Astrocyte (in vitro differentiated cells and primary cell): ENCODE data around the gene VPS13A. TPM values are rescaled to one million over a fixed set of nuclear protein-coding genes. Genes with fewer than 3 reads are reported as not detected.

Experiments used
- DNase-seq: peaks from one replicate; pipeline ENCODE4 v3.0.0-alpha.2; 2010; ENCODE audit warnings: low read depth
- FAIRE-seq: peaks from 2 replicates; lab custom pipeline; 2011; peaks lifted over from hg19 to GRCh38; lab: Jason Lieb, UNC
- H2AFZ ChIP-seq: 2 replicates; pipeline ENCODE4 v1.6.0; 2012; ENCODE audit warnings: low read depth, low read length, inconsistent platforms
- H3K27ac ChIP-seq: 2 replicates; pipeline ENCODE4 v1.5.1; 2011; ENCODE audit warnings: low read depth, low read length, inconsistent platforms
- H3K27me3 ChIP-seq: 2 replicates; pipeline ENCODE4 v1.6.0; 2011; ENCODE audit warnings: low read length, inconsistent platforms; ENCODE audit not compliant: insufficient read depth
- H3K36me3 ChIP-seq: 2 replicates; pipeline ENCODE4 v1.5.1; 2011; ENCODE audit warnings: low read length, inconsistent platforms; ENCODE audit not compliant: insufficient read depth
- H3K4me1 ChIP-seq: 2 replicates; pipeline ENCODE4 v1.5.1; 2011; ENCODE audit warnings: low read length, inconsistent platforms; ENCODE audit not compliant: insufficient read depth
- H3K4me2 ChIP-seq: 2 replicates; pipeline ENCODE4 v1.6.0; 2012; ENCODE audit warnings: low read length, inconsistent platforms
- H3K4me3 ChIP-seq: 2 replicates; pipeline ENCODE4 v1.5.1; 2011; ENCODE audit warnings: low read depth, mild to moderate bottlenecking, low read length, inconsistent platforms; ENCODE audit not compliant: insufficient read depth
- H3K79me2 ChIP-seq: 2 replicates; pipeline ENCODE4 v1.6.0; 2012; ENCODE audit warnings: mild to moderate bottlenecking, low read length, inconsistent platforms; ENCODE audit not compliant: insufficient read depth
- H3K9ac ChIP-seq: 2 replicates; pipeline ENCODE4 v1.6.0; 2012; ENCODE audit warnings: mild to moderate bottlenecking, low read length, inconsistent platforms
- H3K9me3 ChIP-seq: 2 replicates; pipeline ENCODE4 v1.5.1; 2012; ENCODE audit warnings: low read depth, mild to moderate bottlenecking, low read length, inconsistent platforms; ENCODE audit not compliant: insufficient read depth
- H4K20me1 ChIP-seq: 2 replicates; pipeline ENCODE4 v1.6.0; 2012; ENCODE audit warnings: low read length, inconsistent platforms; ENCODE audit not compliant: insufficient read depth
- H3K27ac Mint-ChIP-seq: one replicate; pipeline ENCODE4 v1.8.0; 2021; ENCODE audit warnings: mild to moderate bottlenecking, mixed read lengths; ENCODE audit not compliant: unreplicated experiment
- H3K27me3 Mint-ChIP-seq: one replicate; pipeline ENCODE4 v1.8.0; 2021; ENCODE audit warnings: low read depth, mixed read lengths; ENCODE audit not compliant: unreplicated experiment
- H3K36me3 Mint-ChIP-seq: one replicate; pipeline ENCODE4 v1.8.0; 2021; ENCODE audit warnings: low read depth, mixed read lengths; ENCODE audit not compliant: unreplicated experiment
- H3K4me1 Mint-ChIP-seq: one replicate; pipeline ENCODE4 v1.8.0; 2021; ENCODE audit warnings: low read depth, mixed read lengths; ENCODE audit not compliant: unreplicated experiment
- H3K4me3 Mint-ChIP-seq: one replicate; pipeline ENCODE4 v1.8.0; 2021; ENCODE audit warnings: mild to moderate bottlenecking, moderate library complexity, mixed read lengths; ENCODE audit not compliant: unreplicated experiment
- H3K9me3 Mint-ChIP-seq: one replicate; pipeline ENCODE4 v1.8.0; 2021; ENCODE audit warnings: mild to moderate bottlenecking, mixed read lengths; ENCODE audit not compliant: unreplicated experiment
- CTCF ChIP-seq: IDR thresholded peaks from 2 replicates; pipeline ENCODE4 v1.5.1; 2011; ENCODE audit warnings: low read depth, mild to moderate bottlenecking, inconsistent platforms, low read length, moderate library complexity; ENCODE audit not compliant: insufficient read depth
- EZH2 ChIP-seq: IDR thresholded peaks from 2 replicates; pipeline ENCODE4 v1.6.1; 2012; ENCODE audit warnings: mild to moderate bottlenecking, low read length, inconsistent platforms; ENCODE audit not compliant: insufficient read depth
- total RNA-seq: library from RNA; stranded (reverse); gene quantifications from 2 replicates; pipeline ENCODE4 v1.2.1, GENCODE V29; 2021

The VPS13A gene
- total RNA-seq, 1 donor from 2014 or later = 34.9 TPM

DNA sequence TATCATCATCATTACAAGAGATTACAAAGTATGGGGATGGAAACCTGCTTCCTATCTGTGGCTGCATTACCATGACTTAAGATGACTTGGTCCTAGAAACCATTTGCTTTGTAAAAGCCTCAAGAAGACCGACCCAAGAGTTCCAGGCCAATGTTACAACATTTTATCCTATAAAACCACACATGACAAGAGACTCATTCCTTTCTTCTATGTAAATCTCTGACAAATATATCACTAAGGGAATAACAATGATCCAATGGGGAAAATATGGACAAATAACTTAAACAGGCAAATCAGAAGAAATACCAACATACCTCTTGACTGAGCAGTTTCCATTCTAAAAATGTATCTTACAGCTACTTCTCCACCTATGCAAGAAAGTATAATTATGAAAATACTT is 44.3 kb upstream of the VPS13A start:
- H3K27me3 ChIP-seq = no peaks in the 10 kb centered on the region
- H3K4me2 ChIP-seq = no peak overlapping the region
- no peaks in the 10 kb centered on the region for H3K9me3 ChIP-seq
- Mint-ChIP-seq H3K27ac (no peak overlapping the region), H3K36me3 (no peaks in the 10 kb centered on the region), H3K9me3 (no peaks in the 10 kb centered on the region), H3K27me3 (peaks cover 6% of the 10 kb centered on the region), H3K4me1 (no peaks in the 10 kb centered on the region), H3K4me3 (no peak overlapping the region)
- H3K79me2 ChIP-seq = no peaks in the 10 kb centered on the region
- no peak overlapping the region for H2AFZ ChIP-seq
- TF ChIP-seq EZH2 (no peak), CTCF (no peak)
- H3K4me3 ChIP-seq = no peak overlapping the region
- no peaks in the 10 kb centered on the region for H3K4me1 ChIP-seq
- H3K27ac ChIP-seq = no peak overlapping the region
- H3K9ac ChIP-seq = no peak overlapping the region
- H4K20me1 ChIP-seq = no peaks in the 10 kb centered on the region
- H3K36me3 ChIP-seq = no peaks in the 10 kb centered on the region
- FAIRE-seq = no peak
- no peak for DNase-seq

- Histone ChIP-seq H3K4me3 (no peak overlapping the region), H2AFZ (no peak overlapping the region), H4K20me1 (no peaks in the 10 kb centered on the region), H3K79me2 (no peaks in the 10 kb centered on the region), H3K27ac (no peak overlapping the region), H3K4me1 (no peaks in the 10 kb centered on the region), H3K27me3 (no peaks in the 10 kb centered on the region), H3K36me3 (no peaks in the 10 kb centered on the region), H3K4me2 (no peak overlapping the region), H3K9ac (no peak overlapping the region), H3K9me3 (no peaks in the 10 kb centered on the region)
- TF ChIP-seq CTCF (no peak), EZH2 (no peak)
- no peak for DNase-seq
- Mint-ChIP-seq H3K27me3 (no peaks in the 10 kb centered on the region), H3K27ac (no peak overlapping the region), H3K9me3 (no peaks in the 10 kb centered on the region), H3K4me3 (no peak overlapping the region), H3K4me1 (no peaks in the 10 kb centered on the region), H3K36me3 (no peaks in the 10 kb centered on the region)
- no peak for FAIRE-seq
Measured at GRCh38 chr9:77142366-77142765, 35.0 kb upstream of the VPS13A start.

GRCh38 chr9:77149879-77150278 is 27.5 kb upstream of the VPS13A start:
- Mint-ChIP-seq H3K4me1 (no peaks in the 10 kb centered on the region), H3K27me3 (peaks cover 18% of the 10 kb centered on the region), H3K36me3 (no peaks in the 10 kb centered on the region), H3K27ac (no peak overlapping the region), H3K9me3 (no peaks in the 10 kb centered on the region), H3K4me3 (no peak overlapping the region)
- no peaks in the 10 kb centered on the region for H3K4me1 ChIP-seq
- DNase-seq (no peak), FAIRE-seq (no peak)
- no peak overlapping the region for H3K4me2 ChIP-seq
- no peaks in the 10 kb centered on the region for H4K20me1 ChIP-seq
- no peaks in the 10 kb centered on the region for H3K9me3 ChIP-seq
- H3K27ac ChIP-seq = no peak overlapping the region
- no peak overlapping the region for H2AFZ ChIP-seq
- no peaks in the 10 kb centered on the region for H3K36me3 ChIP-seq
- H3K79me2 ChIP-seq = no peaks in the 10 kb centered on the region
- H3K4me3 ChIP-seq = no peak overlapping the region
- H3K9ac ChIP-seq = no peak overlapping the region
- peaks cover 6% of the 10 kb centered on the region for H3K27me3 ChIP-seq
- TF ChIP-seq CTCF = no peak
- no peak for TF ChIP-seq EZH2
